Measurements from ENCODE around the gene PLAAT2. TPM values are rescaled to one million over a fixed set of nuclear protein-coding genes. Genes with fewer than 3 reads are reported as not detected.

The PLAAT2 gene
- total RNA-seq (1 to 10 TPM in 1 of 7 donors, not detected in 6; 1.3 TPM), polyA plus RNA-seq (under 1 TPM in 2 of 3 donors, not detected in 1; 0.16 to 0.18 TPM)
- long read RNA-seq, donor 1, result 0 reads
- long read RNA-seq, donor 2, result 0 reads

GRCh38 chr11:63563201-63564055, at the start of gene PLAAT2:
Gene PLAAT2 (minus strand): TSS chr11:63563379. CDS start chr11:63563324, 55 bp downstream.
- H3K4me3 ChIP-seq, result no peak within 1 kb of the TSS
- H3K36me3 ChIP-seq, result no peaks in the 10 kb centered on the region
- no peaks in the 10 kb centered on the region for H3K27me3 ChIP-seq (replicated peaks in 1 of 7)
- intact Hi-C loops (cut with DNase I; ENCODE audit: low total_unique reads), result no loop called here
- H3K27ac ChIP-seq, result no peak within 1 kb of the TSS
- peaks cover 0 to 49% (median 17%) of the 10 kb centered on the region in 6 donors for H3K4me1 ChIP-seq
- 83 to 95% (median 89%) methylated on average over 13 of the region's 13 CpGs for WGBS, 5 donors
- DNase-seq, result no peak
- TF ChIP-seq POLR2AphosphoS5 (IDR thresholded peaks at IDR 0.05), result no peak
- TF ChIP-seq POLR2A (IDR thresholded peaks at IDR 0.05), result no peak
- TF ChIP-seq CTCF (IDR thresholded peaks at IDR 0.05 in 8 of 11, conservative IDR thresholded peaks at IDR 0.05 in 3 of 11), result no peak
- no peaks in the 10 kb centered on the region for H3K9me3 ChIP-seq

- intact Hi-C loops (cut with DNase I; ENCODE audit: low total_unique reads), result no loop called here
- peaks cover 14 to 58% (median 48%) of the 10 kb centered on the region in 6 donors for H3K4me1 ChIP-seq
Measured at GRCh38 chr11:63612181-63612580, 49.0 kb upstream of the PLAAT2 start.

GRCh38 chr11:63611395-63611747, 48.2 kb upstream of the PLAAT2 start:
- DNase-seq, result no peak
- WGBS, 5 donors, result 73 to 92% (median 74%) methylated on average over 1 of the region's 1 CpG
- H3K27me3 ChIP-seq (replicated peaks in 1 of 7), result peaks cover 0 to 19% (median 0%) of the 10 kb centered on the region in 7 donors
- TF ChIP-seq POLR2AphosphoS5 (IDR thresholded peaks at IDR 0.05), result no peak
- TF ChIP-seq CTCF (IDR thresholded peaks at IDR 0.05 in 8 of 11, conservative IDR thresholded peaks at IDR 0.05 in 3 of 11), result no peak
- TF ChIP-seq POLR2A (IDR thresholded peaks at IDR 0.05), result no peak
- peaks cover 14 to 58% (median 48%) of the 10 kb centered on the region in 6 donors for H3K4me1 ChIP-seq
- H3K9me3 ChIP-seq, result no peaks in the 10 kb centered on the region
- intact Hi-C loops (cut with DNase I; ENCODE audit: low total_unique reads), result no loop called here
- H3K36me3 ChIP-seq, result no peaks in the 10 kb centered on the region
- H3K4me3 ChIP-seq, result peak overlapping the region in 1 of 8 donors; percentile 6
- H3K27ac ChIP-seq, result peak overlapping the region in 3 of 8 donors; percentile 1 to 30 (median 3)

More at GRCh38 chr11:63612181-63612580, 49.0 kb upstream of the PLAAT2 start:
- no peak overlapping the region for H3K27ac ChIP-seq
- H3K4me3 ChIP-seq, result no peak overlapping the region
- H3K27me3 ChIP-seq (replicated peaks in 1 of 7), result peaks cover 0 to 19% (median 0%) of the 10 kb centered on the region in 7 donors
- no peaks in the 10 kb centered on the region for H3K36me3 ChIP-seq
- H3K9me3 ChIP-seq, result no peaks in the 10 kb centered on the region
- no peak for TF ChIP-seq CTCF (IDR thresholded peaks at IDR 0.05 in 8 of 11, conservative IDR thresholded peaks at IDR 0.05 in 3 of 11)
- DNase-seq, result no peak

All from spleen (tissue), 13 donors.